K562 (cell line): ENCODE data around the gene CENPT. TPM values are rescaled to one million over a fixed set of nuclear protein-coding genes. Genes with fewer than 3 reads are reported as not detected.
A peak's percentile ranks its signal among the peaks of the same experiment; 100 is the strongest.

ENCODE experiments used
- BCL6 ChIP-seq: fragments of 250-450 bp; sonication (Bioruptor Pico); IDR thresholded peaks from 2 replicates; pipeline ENCODE4 v1.4.0; 2020
- BCOR ChIP-seq: fragments of 450-650 bp; IDR thresholded peaks from 2 replicates; pipeline ENCODE4 v1.6.1; 2016
- CHAMP1 ChIP-seq: fragments of 450-650 bp; IDR thresholded peaks from 2 replicates; pipeline ENCODE4 v1.6.1; 2016; ENCODE audit warnings: mild to moderate bottlenecking
- CSDE1 ChIP-seq, 2 experiments: fragments of 450-650 bp; IDR thresholded peaks; 2 replicates each; pipeline ENCODE4 v1.6.1; 2016; ENCODE audit warnings: mild to moderate bottlenecking in 1 of 2
- CTBP1 ChIP-seq: fragments of 450-650 bp; IDR thresholded peaks from 2 replicates; pipeline ENCODE4 v1.6.1; 2016; ENCODE audit warnings: borderline replicate concordance
- HNRNPUL1 ChIP-seq: fragments of 200-400 bp; formaldehyde crosslinking; IDR thresholded peaks from 2 replicates; pipeline ENCODE4 v1.6.1; 2017; ENCODE audit warnings: low read length
- ID3 ChIP-seq, 2 experiments: fragments of 250-450 bp in 1 of 2; fragments of 450-650 bp in 1 of 2; sonication (Bioruptor Pico) in 1 of 2; IDR thresholded peaks; 2 replicates each; pipeline versions ENCODE4 v1.6.1 to v1.8.0; 2016 to 2021; ENCODE audit warnings: mild to moderate bottlenecking in 2 of 2, moderate library complexity in 2 of 2, missing compliant biosample characterization in 1 of 2, missing genetic modification characterization in 1 of 2
- KDM5B ChIP-seq: fragments of 200-600 bp; sonication (generic); IDR thresholded peaks from 2 replicates; pipeline ENCODE4 v1.6.1; 2012; ENCODE audit warnings: low read depth, mild to moderate bottlenecking, moderate library complexity, low read length, control low read depth, inconsistent platforms; ENCODE audit not compliant: insufficient replicate concordance
- MYC ChIP-seq, 2 experiments: fragments of 250-450 bp in 1 of 2; sonication (Bioruptor Pico) in 1 of 2; IDR thresholded peaks; 2 replicates each; pipeline versions ENCODE4 v1.5.1 to v1.6.1; 2012 to 2021; ENCODE audit warnings: low read depth in 2 of 2, borderline replicate concordance in 1 of 2, improper control_type of control experiment in 1 of 2, low read length in 1 of 2, mild to moderate bottlenecking in 1 of 2, moderate library complexity in 1 of 2
- NBN ChIP-seq: fragments of 450-650 bp; IDR thresholded peaks from 2 replicates; pipeline ENCODE4 v1.6.1; 2016; ENCODE audit warnings: low read depth, mild to moderate bottlenecking
- RBM15 ChIP-seq: fragments of 200-400 bp; formaldehyde crosslinking; IDR thresholded peaks from 2 replicates; pipeline ENCODE4 v1.6.1; 2018; ENCODE audit warnings: mild to moderate bottlenecking, low read length, moderate library complexity; ENCODE audit not compliant: insufficient read depth
- STAT5B ChIP-seq: fragments of 250-450 bp; sonication (Bioruptor Pico); IDR thresholded peaks from 2 replicates; pipeline ENCODE4 v1.8.0; 2021; ENCODE audit warnings: mild to moderate bottlenecking, inconsistent platforms
- STAT6 ChIP-seq: sonication (generic); formaldehyde crosslinking; IDR thresholded peaks from 2 replicates; pipeline ENCODE4 v1.8.1; 2023; ENCODE audit warnings: mild to moderate bottlenecking, missing genetic modification reagents
- ZNF41 ChIP-seq: fragments of 250-450 bp; sonication (Bioruptor Pico); conservative IDR thresholded peaks from 2 replicates; pipeline ENCODE4 v1.4.0; 2020; ENCODE audit warnings: mild to moderate bottlenecking
- ZNF644 ChIP-seq: fragments of 200-800 bp; sonication (Bioruptor generic); IDR thresholded peaks from 2 replicates; pipeline ENCODE4 v1.6.1; 2016; ENCODE audit warnings: low read depth, missing genetic modification characterization, missing compliant biosample characterization
- ZNF785 ChIP-seq: fragments of 250-450 bp; sonication (Bioruptor Pico); IDR thresholded peaks from 2 replicates; pipeline ENCODE4 v1.4.0; 2020; ENCODE audit warnings: mild to moderate bottlenecking
- polyA plus RNA-seq, 8 experiments: library from polyadenylated mRNA; depleted of rRNA in 4 of 8; stranded (reverse) in 5 of 8; unstranded in 3 of 8; fragments of >200 nt; fragmentation: Nextera tagmentation in 2 of 8; fragmentation: Illumina TruSeq in 1 of 8; extraction: Ambion mirVana in 2 of 8; extraction: Trizol in 1 of 8; gene quantifications; 2 replicates each; pipeline versions ENCODE4 v1.2.1 to v1.2.3, GENCODE V29; 2011 to 2014; ENCODE audit warnings: inconsistent platforms in 1 of 8, missing spikeins in 1 of 8
- total RNA-seq, 7 experiments: library from RNA; depleted of rRNA in 6 of 7; stranded (reverse); fragments of >200 nt in 6 of 7; fragmentation: Illumina TruSeq in 2 of 7; extraction: Trizol in 2 of 7; gene quantifications; 2 replicates each; pipeline versions ENCODE4 v1.2.1 to v1.2.3, GENCODE V29; 2011 to 2021; ENCODE audit warnings: low replicate concordance in 1 of 7
- TF ChIP-seq, protein P1 (sequence below): fragments of 250-450 bp; sonication (Bioruptor Pico); IDR thresholded peaks from 2 replicates; pipeline ENCODE4 v1.4.0; 2020; ENCODE audit warnings: mild to moderate bottlenecking, moderate library complexity, borderline replicate concordance

The CENPT gene
- total and polyA plus RNA-seq, 9 of the 15 experiments (the other 6 are each of a cell fraction or from before 2014, with no cell fraction given), result 3.6 to 94.2 (median 44.1) TPM

- TF ChIP-seq NBN, result no peak
- 0 out of 2 replicates have a peak, but pooled peaks have one; percentile 53 for TF ChIP-seq STAT6
- TF ChIP-seq CTBP1, result no peak; the same call in 1 of the 2 replicates
- TF ChIP-seq BCOR, result no peak
- TF ChIP-seq, protein P1, sequence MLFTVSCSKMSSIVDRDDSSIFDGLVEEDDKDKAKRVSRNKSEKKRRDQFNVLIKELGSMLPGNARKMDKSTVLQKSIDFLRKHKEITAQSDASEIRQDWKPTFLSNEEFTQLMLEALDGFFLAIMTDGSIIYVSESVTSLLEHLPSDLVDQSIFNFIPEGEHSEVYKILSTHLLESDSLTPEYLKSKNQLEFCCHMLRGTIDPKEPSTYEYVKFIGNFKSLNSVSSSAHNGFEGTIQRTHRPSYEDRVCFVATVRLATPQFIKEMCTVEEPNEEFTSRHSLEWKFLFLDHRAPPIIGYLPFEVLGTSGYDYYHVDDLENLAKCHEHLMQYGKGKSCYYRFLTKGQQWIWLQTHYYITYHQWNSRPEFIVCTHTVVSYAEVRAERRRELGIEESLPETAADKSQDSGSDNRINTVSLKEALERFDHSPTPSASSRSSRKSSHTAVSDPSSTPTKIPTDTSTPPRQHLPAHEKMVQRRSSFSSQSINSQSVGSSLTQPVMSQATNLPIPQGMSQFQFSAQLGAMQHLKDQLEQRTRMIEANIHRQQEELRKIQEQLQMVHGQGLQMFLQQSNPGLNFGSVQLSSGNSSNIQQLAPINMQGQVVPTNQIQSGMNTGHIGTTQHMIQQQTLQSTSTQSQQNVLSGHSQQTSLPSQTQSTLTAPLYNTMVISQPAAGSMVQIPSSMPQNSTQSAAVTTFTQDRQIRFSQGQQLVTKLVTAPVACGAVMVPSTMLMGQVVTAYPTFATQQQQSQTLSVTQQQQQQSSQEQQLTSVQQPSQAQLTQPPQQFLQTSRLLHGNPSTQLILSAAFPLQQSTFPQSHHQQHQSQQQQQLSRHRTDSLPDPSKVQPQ, result no peak
- TF ChIP-seq ZNF41 (CRISPR knock-in tag), result no peak
- 0 out of 2 replicates have a peak, but pooled peaks have one; percentile 16 for TF ChIP-seq MYC (IDR thresholded peaks at IDR 0.05; ENCODE audit: low read depth, low read length)
- TF ChIP-seq MYC (CRISPR knock-in tag; IDR thresholded peaks at IDR 0.05; ENCODE audit: borderline replicate concordance, low read depth), result no peak
- no peak for TF ChIP-seq RBM15
- no peak for TF ChIP-seq HNRNPUL1
- TF ChIP-seq STAT5B, result no peak
- peak in 1 of 2 experiments; percentile 79; a peak in 2 of 4 replicates for TF ChIP-seq CSDE1 (IDR thresholded peaks at IDR 0.05)
- no peak for TF ChIP-seq CHAMP1
- no peak for TF ChIP-seq ZNF785
- TF ChIP-seq ID3 (CRISPR knock-in tag; IDR thresholded peaks at IDR 0.05), result no peak
- peak; percentile 63 for TF ChIP-seq ID3 (tag; IDR thresholded peaks at IDR 0.05)
- peak; percentile 84 for TF ChIP-seq KDM5B
- TF ChIP-seq ZNF644, result peak; percentile 99
- peak; percentile 74 for TF ChIP-seq BCL6 (CRISPR knock-in tag)
Observed at GRCh38 chr16:67806428-67807147, 40.9 kb downstream of the CENPT start, which contains the start of the genes RANBP10 and TSNAXIP1 (continued).
